NCI-H2196 (cell line): Measurements from ENCODE around the gene AKAP6.
"Not testable (repeated sequence)": the region's sequence is repeated elsewhere in the genome, so short reads cannot be mapped to it uniquely, and the experiment has no call there.

ENCODE experiments used
- DNase-seq: peaks from one replicate; lab custom pipeline; 2025; ENCODE audit not compliant: unreplicated experiment; lab: John Stamatoyannopoulos, UW

AKAP6 gene

DNA sequence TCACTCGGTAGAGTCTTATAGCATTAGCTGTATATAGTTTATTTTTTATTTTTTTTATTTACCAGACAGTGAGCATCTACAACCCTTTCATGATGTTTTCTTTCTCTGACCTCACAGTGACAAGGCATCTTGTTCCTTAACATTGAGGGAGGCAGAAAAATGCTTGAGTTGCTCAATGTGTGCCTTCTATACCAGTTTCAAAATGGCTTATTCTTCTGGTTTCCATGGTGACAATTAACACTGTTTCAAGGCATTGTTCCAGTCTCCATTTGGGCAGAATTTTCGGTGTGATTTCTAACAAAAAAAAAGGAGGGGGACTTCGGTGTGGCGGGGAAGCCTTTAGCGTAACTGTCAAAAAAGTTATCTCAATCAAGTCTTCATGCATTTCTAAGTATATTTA lies 399.9 kb downstream of the AKAP6 start:
- DNase-seq: no peak

GRCh38 chr14:32731249-32731648 lies 402.2 kb downstream of the AKAP6 start:
- DNase-seq: no peak

- DNase-seq: no peak
Measured at GRCh38 chr14:32733015-32733414, 403.9 kb downstream of the AKAP6 start.

GRCh38 chr14:32734261-32734660 lies 405.2 kb downstream of the AKAP6 start:
- DNase-seq: no peak

DNA sequence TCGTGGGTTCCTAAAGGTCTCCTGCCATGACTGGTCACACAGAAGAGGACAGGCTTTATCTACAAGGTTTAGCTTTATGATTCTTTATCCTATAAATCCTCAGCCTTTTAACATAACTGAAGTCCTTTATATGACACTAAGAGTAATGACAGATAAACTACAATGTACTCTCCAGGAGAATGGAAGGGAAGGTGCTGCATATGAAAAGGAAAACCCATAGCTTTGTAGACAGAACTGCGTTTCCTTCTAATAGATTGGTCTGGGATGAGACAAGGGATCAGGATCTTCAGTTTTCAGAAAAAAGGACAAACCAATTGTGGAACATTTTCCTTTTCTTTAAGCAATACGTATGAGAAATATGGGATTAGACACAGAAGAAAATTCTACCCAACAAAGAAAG lies 408.5 kb downstream of the AKAP6 start:
- DNase-seq: no peak

- no peak for DNase-seq
Measured at GRCh38 chr14:32738206-32738871, 409.2 kb downstream of the AKAP6 start.

DNA sequence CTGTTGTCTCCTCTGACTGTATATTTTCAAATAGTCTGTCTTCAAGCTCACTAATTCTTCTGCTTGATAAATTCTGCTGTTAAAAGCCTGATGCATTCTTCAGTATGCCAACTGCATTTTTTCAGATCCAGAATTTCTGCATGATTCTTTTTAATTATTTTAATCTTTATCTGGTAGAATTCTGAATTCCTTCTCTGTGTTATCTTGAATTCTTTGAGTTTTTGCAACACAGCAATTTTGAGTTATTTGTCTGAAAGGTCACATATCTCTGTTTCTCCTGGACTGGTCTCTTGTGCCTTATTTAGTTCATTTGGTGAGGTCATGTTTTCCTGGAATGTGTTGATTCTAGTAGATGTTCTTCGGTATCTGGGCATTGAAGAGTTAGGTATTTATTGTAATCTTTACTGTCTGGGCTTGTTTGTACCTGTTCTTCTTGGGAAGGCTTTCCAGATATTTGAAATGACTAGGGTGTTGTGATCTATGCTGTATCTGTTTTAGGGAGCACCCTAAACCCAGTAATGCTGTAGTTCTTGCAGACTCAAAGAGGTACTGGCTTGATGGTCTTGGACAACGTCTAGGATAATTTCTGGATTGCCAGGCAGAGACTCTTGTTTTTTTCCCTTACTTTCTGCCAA lies 415.8 kb downstream of the AKAP6 start:
- no peak for DNase-seq

GRCh38 chr14:32754209-32754608 lies 425.1 kb downstream of the AKAP6 start:
- no peak for DNase-seq

GRCh38 chr14:32756173-32756572 lies 427.1 kb downstream of the AKAP6 start:
- no peak for DNase-seq

- no peak for DNase-seq
Measured at GRCh38 chr14:32756775-32757174, 427.7 kb downstream of the AKAP6 start.

GRCh38 chr14:32757568-32757967 lies 428.5 kb downstream of the AKAP6 start:
- no peak for DNase-seq

DNA sequence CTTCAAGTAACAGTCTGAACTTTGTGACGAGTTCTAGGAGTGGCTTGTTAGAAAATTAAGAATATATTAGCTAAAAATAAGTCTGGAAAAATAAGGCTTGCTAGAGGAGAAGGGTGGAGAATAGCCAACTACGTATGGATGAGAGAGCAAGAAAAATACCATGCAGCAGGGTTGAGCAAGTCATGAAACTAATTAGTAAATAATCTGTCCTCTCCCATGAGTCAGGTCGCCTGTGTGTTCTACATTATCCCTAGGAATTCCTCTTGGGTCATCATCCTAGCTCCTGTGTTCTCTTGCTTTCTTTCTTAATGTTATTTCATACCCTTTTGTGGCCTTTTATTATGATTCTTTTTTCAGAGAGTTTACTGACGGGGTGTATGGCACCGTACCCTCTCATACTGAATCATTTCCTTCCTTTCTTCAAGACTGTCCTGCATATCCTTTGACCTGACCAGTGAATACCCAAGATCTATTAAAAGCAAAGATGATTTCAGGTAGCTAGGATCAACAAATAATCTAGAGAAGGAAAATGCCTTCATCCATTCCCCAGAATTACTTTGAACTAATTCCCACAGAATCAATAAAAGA lies 432.4 kb downstream of the AKAP6 start:
- DNase-seq: no peak

DNA sequence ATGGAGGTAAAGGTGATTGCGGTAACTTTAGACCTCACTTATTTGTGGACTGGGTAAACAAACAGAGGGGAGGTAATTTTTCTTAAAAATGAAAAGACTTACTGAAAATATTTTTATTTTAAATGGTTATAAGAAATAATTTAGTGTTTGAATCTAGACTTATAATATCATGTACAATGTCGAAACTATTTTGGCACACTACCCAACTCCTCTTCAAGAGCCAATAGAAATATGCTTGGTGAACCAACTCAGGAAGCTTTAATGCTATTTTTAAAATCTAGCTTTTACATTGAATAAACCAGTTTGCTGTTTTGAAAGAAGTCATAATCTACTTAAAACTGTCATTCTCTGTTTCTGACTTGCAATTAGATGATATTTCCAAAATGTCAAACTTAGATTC lies 433.8 kb downstream of the AKAP6 start:
- DNase-seq: no peak

GRCh38 chr14:32763673-32764072 lies 434.6 kb downstream of the AKAP6 start:
- no peak for DNase-seq

GRCh38 chr14:32764131-32764530 lies 435.0 kb downstream of the AKAP6 start:
- DNase-seq: no peak

GRCh38 chr14:32770422-32770821 lies 441.3 kb downstream of the AKAP6 start:
- no peak for DNase-seq

- no peak for DNase-seq
Measured at GRCh38 chr14:32774214-32774613, 445.1 kb downstream of the AKAP6 start.

DNA sequence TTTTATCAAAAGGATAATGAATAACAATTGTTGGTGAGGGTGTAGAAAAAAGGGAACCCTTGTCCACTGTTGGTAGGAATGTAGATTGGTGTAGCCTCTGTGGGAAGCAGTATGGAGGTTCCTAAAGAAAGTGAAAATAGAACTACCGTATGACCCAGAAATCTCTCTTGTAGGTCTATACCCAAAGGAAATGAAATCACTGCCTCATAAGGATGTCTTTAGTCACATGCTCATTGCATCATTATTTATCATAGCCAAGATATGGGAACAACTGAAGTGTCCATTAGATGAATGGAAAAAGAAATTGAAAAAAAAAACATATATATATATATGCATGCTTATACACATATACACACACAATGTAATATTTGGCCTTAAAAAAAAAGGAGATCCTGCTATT lies 450.7 kb downstream of the AKAP6 start:
- no peak for DNase-seq

DNA sequence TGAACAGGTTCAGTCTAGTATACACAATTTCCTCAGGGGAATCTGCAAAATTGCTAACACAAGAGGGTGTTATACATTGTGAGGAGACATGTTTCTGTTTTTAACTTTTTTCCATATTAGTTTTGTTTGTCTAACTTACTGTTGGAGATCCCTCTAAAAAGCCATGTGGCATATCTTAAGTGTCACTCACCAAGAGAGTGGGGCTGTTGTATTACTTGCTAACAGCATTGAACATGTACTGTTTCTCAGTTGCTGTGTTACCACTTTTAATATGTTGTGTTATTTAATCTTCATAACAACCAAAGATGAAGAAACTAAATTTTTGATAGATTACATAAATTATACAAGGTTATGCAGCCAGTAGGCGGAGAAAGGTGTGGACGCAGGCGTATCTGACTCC lies 455.3 kb downstream of the AKAP6 start:
- no peak for DNase-seq

- DNase-seq: no peak
Measured at GRCh38 chr14:32785585-32785984, 456.5 kb downstream of the AKAP6 start.

GRCh38 chr14:32786886-32787285 lies 457.8 kb downstream of the AKAP6 start:
- DNase-seq: no peak

- not testable (repeated sequence) for DNase-seq
Measured at GRCh38 chr14:32793033-32793432, 463.9 kb downstream of the AKAP6 start.

GRCh38 chr14:32800320-32800719 lies 471.2 kb downstream of the AKAP6 start:
- no peak for DNase-seq
